ENCODE data around the gene NMUR1. TPM values are rescaled to one million over a fixed set of nuclear protein-coding genes. Genes with fewer than 3 reads are reported as not detected.

The NMUR1 gene
- total RNA-seq, 1 donor from 2014 or later = 0.10 TPM

GRCh38 chr2:231533777-231534125 lies 3.5 kb upstream of the NMUR1 start:
- TF ChIP-seq CTCF (IDR thresholded peaks at IDR 0.05) = no peak
- no peak for DNase-seq (ENCODE audit: low spot score)
- H3K27me3 Mint-ChIP-seq (ENCODE audit: low read depth) = peaks cover 3% of the 10 kb centered on the region
- no peak overlapping the region for H3K4me3 Mint-ChIP-seq (ENCODE audit: unreplicated experiment)
- H3K27ac Mint-ChIP-seq (ENCODE audit: unreplicated experiment) = no peak overlapping the region
- no peaks in the 10 kb centered on the region for H3K9me3 Mint-ChIP-seq (ENCODE audit: low read depth)
- no peaks in the 10 kb centered on the region for H3K36me3 Mint-ChIP-seq (ENCODE audit: low read depth)
- H3K4me1 Mint-ChIP-seq (ENCODE audit: low read depth) = peaks cover 7% of the 10 kb centered on the region

- Mint-ChIP-seq H3K4me1 (ENCODE audit: low read depth) (peaks cover 7% of the 10 kb centered on the region), H3K27ac (ENCODE audit: unreplicated experiment) (no peak overlapping the region)
These were observed 3.0 kb upstream of the NMUR1 start for GRCh38 chr2:231533086-231533776.

GRCh38 chr2:231532756-231533035 lies 2.5 kb upstream of the NMUR1 start:
- Mint-ChIP-seq H3K36me3 (ENCODE audit: low read depth) (no peaks in the 10 kb centered on the region), H3K9me3 (ENCODE audit: low read depth) (no peaks in the 10 kb centered on the region), H3K4me1 (ENCODE audit: low read depth) (peaks cover 7% of the 10 kb centered on the region), H3K27ac (ENCODE audit: unreplicated experiment) (no peak overlapping the region), H3K4me3 (ENCODE audit: unreplicated experiment) (no peak overlapping the region), H3K27me3 (ENCODE audit: low read depth) (peaks cover 3% of the 10 kb centered on the region)
- no peak for TF ChIP-seq CTCF (IDR thresholded peaks at IDR 0.05)
- no peak for DNase-seq (ENCODE audit: low spot score)

More at GRCh38 chr2:231533086-231533776, 3.0 kb upstream of the NMUR1 start:
- DNase-seq (ENCODE audit: low spot score) = no peak
- Mint-ChIP-seq H3K27me3 (ENCODE audit: low read depth) (peaks cover 3% of the 10 kb centered on the region), H3K4me3 (ENCODE audit: unreplicated experiment) (no peak overlapping the region), H3K9me3 (ENCODE audit: low read depth) (no peaks in the 10 kb centered on the region), H3K36me3 (ENCODE audit: low read depth) (no peaks in the 10 kb centered on the region)
- no peak for TF ChIP-seq CTCF (IDR thresholded peaks at IDR 0.05)

- no peak for DNase-seq (ENCODE audit: low spot score)
- Mint-ChIP-seq H3K4me1 (ENCODE audit: low read depth) (peaks cover 7% of the 10 kb centered on the region), H3K9me3 (ENCODE audit: low read depth) (no peaks in the 10 kb centered on the region), H3K4me3 (ENCODE audit: unreplicated experiment) (no peak overlapping the region), H3K36me3 (ENCODE audit: low read depth) (no peaks in the 10 kb centered on the region), H3K27ac (ENCODE audit: unreplicated experiment) (no peak overlapping the region), H3K27me3 (ENCODE audit: low read depth) (peaks cover 3% of the 10 kb centered on the region)
- no peak for TF ChIP-seq CTCF (IDR thresholded peaks at IDR 0.05)
These were observed 1.9 kb upstream of the NMUR1 start for GRCh38 chr2:231531883-231532755.

- H3K27ac Mint-ChIP-seq (ENCODE audit: unreplicated experiment) = no peak overlapping the region
- no peaks in the 10 kb centered on the region for H3K9me3 Mint-ChIP-seq (ENCODE audit: low read depth)
- no peak for DNase-seq (ENCODE audit: low spot score)
- peaks cover 7% of the 10 kb centered on the region for H3K4me1 Mint-ChIP-seq (ENCODE audit: low read depth)
- H3K27me3 Mint-ChIP-seq (ENCODE audit: low read depth) = peaks cover 3% of the 10 kb centered on the region
- TF ChIP-seq CTCF (IDR thresholded peaks at IDR 0.05) = no peak
- no peak overlapping the region for H3K4me3 Mint-ChIP-seq (ENCODE audit: unreplicated experiment)
- H3K36me3 Mint-ChIP-seq (ENCODE audit: low read depth) = no peaks in the 10 kb centered on the region
These were observed 1.2 kb upstream of the NMUR1 start for GRCh38 chr2:231531466-231531865.

Measured in chondrocyte (in vitro differentiated cells).